OCI-LY7 (cell line): ENCODE measurements around the gene ZNF30. TPM values are rescaled to one million over a fixed set of nuclear protein-coding genes. Genes with fewer than 3 reads are reported as not detected.

Experiments
- BruUV-seq: library from RNA; stranded (reverse); fragments of 400-500 nt; replicated peaks from 2 replicates; lab custom pipeline; 2021; lab: Mats Ljungman, UMichigan
- CTCF ChIA-PET: fragments of 300-600 bp; sonication (Branson Sonifier 250); formaldehyde crosslinking; loops from one replicate; lab custom pipeline; 2022; ENCODE audit warnings: antibody characterized with exemption; ENCODE audit not compliant: unreplicated experiment; lab: Charles Lee
- POLR2A ChIA-PET: fragments of 300-600 bp; sonication (Branson Sonifier 250); formaldehyde crosslinking; loops from one replicate; lab custom pipeline; 2022; ENCODE audit warnings: antibody characterized with exemption; lab: Charles Lee
- DNase-seq: peaks from one replicate; pipeline ENCODE4 v3.0.0-alpha.2; 2015; ENCODE audit warnings: low spot score
- H2AFZ ChIP-seq: fragments of 200-600 bp; sonication (generic), shearing (Covaris generic); 2 replicates; pipeline ENCODE4 v1.6.1; 2014; ENCODE audit warnings: mild to moderate bottlenecking, antibody characterized with exemption, low read length, moderate library complexity
- H3K27ac ChIP-seq: fragments of 200-600 bp; sonication (generic); 2 replicates; pipeline ENCODE4 v1.5.1; 2014; ENCODE audit warnings: mixed run types, low read depth, mild to moderate bottlenecking, moderate library complexity, low read length, inconsistent platforms; ENCODE audit not compliant: poor library complexity, severe bottlenecking
- H3K36me3 ChIP-seq: fragments of 200-600 bp; sonication (generic); 2 replicates; pipeline ENCODE4 v1.6.1; 2014; ENCODE audit warnings: mild to moderate bottlenecking, antibody characterized with exemption, low read length, moderate library complexity, mixed read lengths; ENCODE audit not compliant: insufficient read depth
- H3K4me1 ChIP-seq: fragments of 200-600 bp; sonication (generic); 2 replicates; pipeline ENCODE4 v1.5.1; 2014; ENCODE audit warnings: mild to moderate bottlenecking, low read length; ENCODE audit not compliant: insufficient read depth, poor library complexity, severe bottlenecking
- H3K4me2 ChIP-seq: fragments of 200-600 bp; sonication (generic); 2 replicates; pipeline ENCODE4 v1.6.1; 2014; ENCODE audit warnings: mild to moderate bottlenecking, low read length
- H3K4me3 ChIP-seq: fragments of 200-600 bp; sonication (generic); 2 replicates; pipeline ENCODE4 v1.5.1; 2014; ENCODE audit warnings: mild to moderate bottlenecking, low read depth, low read length; ENCODE audit not compliant: poor library complexity, severe bottlenecking
- H3K79me2 ChIP-seq: fragments of 200-600 bp; sonication (generic); 2 replicates; pipeline ENCODE4 v1.6.1; 2016; ENCODE audit warnings: low read depth, mild to moderate bottlenecking, low read length, moderate library complexity, mixed read lengths; ENCODE audit not compliant: insufficient read depth
- H3K9me2 ChIP-seq: fragments of 200-600 bp; sonication (generic); 2 replicates; pipeline ENCODE4 v1.6.1; 2016; ENCODE audit warnings: mild to moderate bottlenecking, low read length, mixed read lengths; ENCODE audit not compliant: insufficient read depth
- H3K9me3 ChIP-seq: fragments of 200-600 bp; sonication (generic); 2 replicates; pipeline ENCODE4 v1.6.1; 2014; ENCODE audit warnings: mild to moderate bottlenecking, mixed run types, low read length, mixed read lengths
- H4K20me1 ChIP-seq: fragments of 200-600 bp; sonication (generic); 2 replicates; pipeline ENCODE4 v1.6.1; 2014; ENCODE audit warnings: mild to moderate bottlenecking, antibody characterized with exemption, low read length, moderate library complexity, mixed read lengths; ENCODE audit not compliant: insufficient read depth
- EZH2phosphoT487 ChIP-seq: fragments of 200-600 bp; sonication (generic); IDR thresholded peaks from 2 replicates; pipeline ENCODE4 v1.6.1; 2018; ENCODE audit warnings: low read depth, borderline replicate concordance, mild to moderate bottlenecking, mixed run types, antibody characterized with exemption, low read length, moderate library complexity, mixed read lengths
- intact Hi-C: fragments of 100-400 bp; cut with micrococcal nuclease; formaldehyde crosslinking; loops from one replicate; pipeline ENCODE4 v1.10.0; 2022; ENCODE audit not compliant: unreplicated experiment
- total RNA-seq, 2 experiments: library from RNA; depleted of rRNA in 1 of 2; stranded (reverse); fragments of >200 nt in 1 of 2; shearing (Covaris generic) in 1 of 2; gene quantifications; 2 replicates each; pipeline ENCODE4 v1.2.3, GENCODE V29; 2014 to 2022
- TF ChIP-seq, protein P1 (sequence below): fragments of 200-600 bp; sonication (generic); conservative IDR thresholded peaks from 2 replicates; pipeline ENCODE4 v1.5.1; 2014; ENCODE audit warnings: mild to moderate bottlenecking, antibody characterized with exemption, low read length, moderate library complexity, mixed read lengths

The ZNF30 gene
- total RNA-seq, 2 experiments from 2014 or later = not detected

DNA sequence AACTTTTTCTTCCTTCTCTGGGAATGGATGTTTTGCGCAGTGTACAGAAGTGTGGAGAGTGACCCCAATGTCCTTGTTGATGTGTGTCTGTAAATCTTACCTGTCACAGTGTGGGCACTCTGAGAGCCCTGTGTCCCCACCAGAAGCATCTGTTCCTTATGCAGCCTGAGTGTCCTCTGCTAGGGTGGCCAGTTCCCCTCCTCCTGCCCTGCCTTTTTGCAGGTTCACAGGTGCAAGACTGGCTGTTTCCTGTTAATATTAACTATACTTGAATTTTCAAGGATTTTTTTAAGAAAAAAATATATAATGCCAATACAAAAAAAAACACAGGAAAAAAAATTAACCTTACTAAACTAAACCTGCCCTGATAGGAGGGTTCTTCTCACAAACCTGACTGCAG, 61.4 kb downstream of the ZNF30 start:
- no peaks in the 10 kb centered on the region for H3K36me3 ChIP-seq
- DNase-seq = no peak
- no peak overlapping the region for H2AFZ ChIP-seq
- intact Hi-C loops = no loop called here
- peaks cover 8% of the 10 kb centered on the region; the same call in 1 of the 2 replicates for H3K9me3 ChIP-seq
- TF ChIP-seq EZH2phosphoT487 = no peak
- TF ChIP-seq, protein P1, sequence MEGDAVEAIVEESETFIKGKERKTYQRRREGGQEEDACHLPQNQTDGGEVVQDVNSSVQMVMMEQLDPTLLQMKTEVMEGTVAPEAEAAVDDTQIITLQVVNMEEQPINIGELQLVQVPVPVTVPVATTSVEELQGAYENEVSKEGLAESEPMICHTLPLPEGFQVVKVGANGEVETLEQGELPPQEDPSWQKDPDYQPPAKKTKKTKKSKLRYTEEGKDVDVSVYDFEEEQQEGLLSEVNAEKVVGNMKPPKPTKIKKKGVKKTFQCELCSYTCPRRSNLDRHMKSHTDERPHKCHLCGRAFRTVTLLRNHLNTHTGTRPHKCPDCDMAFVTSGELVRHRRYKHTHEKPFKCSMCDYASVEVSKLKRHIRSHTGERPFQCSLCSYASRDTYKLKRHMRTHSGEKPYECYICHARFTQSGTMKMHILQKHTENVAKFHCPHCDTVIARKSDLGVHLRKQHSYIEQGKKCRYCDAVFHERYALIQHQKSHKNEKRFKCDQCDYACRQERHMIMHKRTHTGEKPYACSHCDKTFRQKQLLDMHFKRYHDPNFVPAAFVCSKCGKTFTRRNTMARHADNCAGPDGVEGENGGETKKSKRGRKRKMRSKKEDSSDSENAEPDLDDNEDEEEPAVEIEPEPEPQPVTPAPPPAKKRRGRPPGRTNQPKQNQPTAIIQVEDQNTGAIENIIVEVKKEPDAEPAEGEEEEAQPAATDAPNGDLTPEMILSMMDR = no peak
- no peak overlapping the region for H3K27ac ChIP-seq
- H3K9me2 ChIP-seq = no peaks in the 10 kb centered on the region
- no peaks in the 10 kb centered on the region for H3K79me2 ChIP-seq
- peaks cover 13% of the 10 kb centered on the region for H3K4me1 ChIP-seq
- H4K20me1 ChIP-seq = no peaks in the 10 kb centered on the region
- BruUV-seq = no TSS peak
- ChIA-PET POLR2A (interaction anchor here (0.8 kb wide), 1 partner anchor 137 kb away, joined by 3 read pairs; no protein-coding TSS in a partner anchor), CTCF (no interaction called here)
- no peak overlapping the region for H3K4me2 ChIP-seq
- no peak overlapping the region for H3K4me3 ChIP-seq

DNA sequence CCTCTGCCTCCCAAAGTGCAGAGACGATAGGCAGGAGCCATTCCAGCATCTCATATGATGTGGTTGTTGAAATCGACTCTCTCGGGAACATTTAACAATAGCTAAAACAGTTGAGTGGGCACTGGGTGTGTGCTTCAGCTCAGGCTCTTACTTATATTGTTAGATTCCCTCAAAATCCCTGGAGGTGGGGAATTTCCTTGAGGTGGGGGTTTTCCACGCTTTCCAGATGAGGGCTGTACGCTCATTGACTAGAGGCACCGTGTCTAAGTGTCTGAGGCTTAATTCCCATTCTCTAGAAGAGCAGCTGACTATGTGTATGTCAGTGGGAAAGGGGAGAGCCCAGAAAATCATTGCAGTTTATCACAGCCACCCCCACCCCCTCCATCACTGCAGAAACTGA, 62.6 kb downstream of the ZNF30 start:
- Histone ChIP-seq H3K79me2 (no peaks in the 10 kb centered on the region), H3K9me2 (no peaks in the 10 kb centered on the region), H3K27ac (no peak overlapping the region), H3K4me1 (peaks cover 13% of the 10 kb centered on the region), H3K9me3 (peaks cover 3% of the 10 kb centered on the region; the same call in 1 of the 2 replicates), H3K36me3 (no peaks in the 10 kb centered on the region), H2AFZ (no peak overlapping the region), H4K20me1 (no peaks in the 10 kb centered on the region), H3K4me2 (no peak overlapping the region), H3K4me3 (no peak overlapping the region)
- CTCF ChIA-PET = no interaction called here
- no TSS peak for BruUV-seq
- intact Hi-C loops = no loop called here
- POLR2A ChIA-PET = no interaction called here
- no peak for DNase-seq
- no peak for TF ChIP-seq EZH2phosphoT487
- TF ChIP-seq, protein P1 = no peak

DNA sequence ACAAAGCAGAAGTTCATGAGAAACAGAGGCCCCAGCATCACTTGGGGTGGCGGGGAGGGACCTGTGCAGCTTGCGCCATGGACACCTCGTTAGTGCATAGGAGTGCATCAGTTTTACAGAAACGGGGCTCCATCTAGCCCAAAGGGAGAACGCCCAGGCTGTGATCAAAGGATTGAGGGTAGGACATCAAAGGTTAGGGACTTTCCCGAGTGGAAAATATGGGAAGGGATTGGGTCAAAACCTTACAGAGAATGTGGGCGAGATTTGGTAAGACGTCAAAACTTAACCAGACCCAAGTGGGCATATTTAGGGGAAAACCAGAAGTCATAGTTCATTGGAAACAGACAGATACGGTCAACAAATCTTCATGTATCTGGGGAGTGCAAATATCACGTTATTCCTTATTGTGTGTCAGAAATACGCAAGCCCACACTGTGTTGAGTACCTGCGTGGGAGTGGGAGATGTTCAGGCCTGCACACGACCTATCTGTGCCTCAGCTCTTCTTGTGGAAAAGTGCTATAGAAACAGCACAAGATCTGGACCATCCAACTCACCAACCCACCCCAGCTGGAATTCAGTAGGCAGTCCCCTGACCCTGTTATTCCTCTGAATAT, 64.0 kb downstream of the ZNF30 start:
- Histone ChIP-seq H3K79me2 (no peaks in the 10 kb centered on the region), H3K4me2 (no peak overlapping the region), H4K20me1 (no peaks in the 10 kb centered on the region), H3K4me1 (peaks cover 6% of the 10 kb centered on the region), H3K9me3 (no peaks in the 10 kb centered on the region), H3K9me2 (no peaks in the 10 kb centered on the region), H3K4me3 (no peak overlapping the region), H3K36me3 (no peaks in the 10 kb centered on the region), H2AFZ (no peak overlapping the region), H3K27ac (no peak overlapping the region)
- ChIA-PET POLR2A (no interaction called here), CTCF (no interaction called here)
- BruUV-seq = no TSS peak
- no peak for TF ChIP-seq EZH2phosphoT487
- TF ChIP-seq, protein P1 = no peak
- no peak for DNase-seq
- intact Hi-C loops = no loop called here
